BLaER1 treated with 17β-estradiol and CSF1 and Interleukin-3, amounts not matched to agents 10 nM and 100 nM (cell line): ENCODE data around the gene SUCLG2.

ENCODE experiments used
- H3K27ac ChIP-seq, 11 experiments: shearing (Covaris generic); formaldehyde crosslinking; 2 replicates each; pipeline ENCODE4 v1.8.1; 2022
- H3K27me3 ChIP-seq, 11 experiments: shearing (Covaris generic); formaldehyde crosslinking; 2 replicates each; pipeline ENCODE4 v1.8.1; 2022
- H3K36me3 ChIP-seq, 11 experiments: shearing (Covaris generic); formaldehyde crosslinking; 2 replicates each; pipeline ENCODE4 v1.8.1; 2022
- H3K4me1 ChIP-seq, 10 experiments: shearing (Covaris generic); formaldehyde crosslinking; 2 replicates each; pipeline ENCODE4 v1.8.1; 2022
- H3K4me2 ChIP-seq, 11 experiments: shearing (Covaris generic); formaldehyde crosslinking; 2 replicates each; pipeline ENCODE4 v1.8.1; 2022
- H3K4me3 ChIP-seq, 10 experiments: shearing (Covaris generic); formaldehyde crosslinking; 2 replicates each; pipeline ENCODE4 v1.8.1; 2022
- H3K9ac ChIP-seq, 11 experiments: shearing (Covaris generic); formaldehyde crosslinking; 2 replicates each; pipeline ENCODE4 v1.8.1; 2022
- H3K9me3 ChIP-seq, 11 experiments: shearing (Covaris generic); formaldehyde crosslinking; replicated peaks in 1 of 11; 2 replicates each; pipeline ENCODE4 v1.8.1; 2022
- H4K20me1 ChIP-seq, 11 experiments: shearing (Covaris generic); formaldehyde crosslinking; 2 replicates each; pipeline ENCODE4 v1.8.1; 2022
- Cebpa-rat ChIP-seq, 11 experiments: shearing (Covaris generic); IDR thresholded peaks; 2 replicates each; pipeline ENCODE4 v1.8.1; 2022

Gene SUCLG2

GRCh38 chr3:67468511-67468910 lies 185.9 kb downstream of the SUCLG2 start:
- Histone ChIP-seq H3K9me3 (no peaks in the 10 kb centered on the region), H3K27ac (no peak overlapping the region), H3K36me3 (peaks cover 0 to 25% (median 0%) of the 10 kb centered on the region in 11 experiments; a peak in 3 of 22 replicates), H3K4me1 (no peaks in the 10 kb centered on the region), H3K27me3 (no peaks in the 10 kb centered on the region), H3K4me2 (no peak overlapping the region), H3K9ac (no peak overlapping the region), H4K20me1 (no peaks in the 10 kb centered on the region), H3K4me3 (no peak overlapping the region)
- no peak for TF ChIP-seq Cebpa-rat (IDR thresholded peaks at IDR 0.05)

GRCh38 chr3:67463656-67464055 lies 190.8 kb downstream of the SUCLG2 start:
- no peaks in the 10 kb centered on the region for H4K20me1 ChIP-seq
- H3K4me3 ChIP-seq: no peak overlapping the region
- H3K36me3 ChIP-seq: peaks cover 0 to 24% (median 0%) of the 10 kb centered on the region in 11 experiments; a peak in 4 of 22 replicates
- H3K27me3 ChIP-seq: no peaks in the 10 kb centered on the region
- TF ChIP-seq Cebpa-rat (IDR thresholded peaks at IDR 0.05): no peak
- no peak overlapping the region for H3K9ac ChIP-seq
- no peak overlapping the region for H3K27ac ChIP-seq
- H3K9me3 ChIP-seq: no peaks in the 10 kb centered on the region
- no peak overlapping the region for H3K4me2 ChIP-seq
- no peaks in the 10 kb centered on the region for H3K4me1 ChIP-seq

GRCh38 chr3:67462187-67462586 lies 192.2 kb downstream of the SUCLG2 start:
- no peaks in the 10 kb centered on the region for H4K20me1 ChIP-seq
- no peak overlapping the region for H3K4me3 ChIP-seq
- no peaks in the 10 kb centered on the region for H3K9me3 ChIP-seq
- no peak overlapping the region for H3K4me2 ChIP-seq
- TF ChIP-seq Cebpa-rat (IDR thresholded peaks at IDR 0.05): no peak
- H3K4me1 ChIP-seq: no peaks in the 10 kb centered on the region
- peaks cover 0 to 15% (median 0%) of the 10 kb centered on the region in 11 experiments; a peak in 2 of 22 replicates for H3K36me3 ChIP-seq
- H3K27ac ChIP-seq: no peak overlapping the region
- H3K9ac ChIP-seq: no peak overlapping the region
- no peaks in the 10 kb centered on the region for H3K27me3 ChIP-seq

- no peak overlapping the region for H3K4me3 ChIP-seq
- H4K20me1 ChIP-seq: no peaks in the 10 kb centered on the region
- no peak for TF ChIP-seq Cebpa-rat (IDR thresholded peaks at IDR 0.05)
- H3K9me3 ChIP-seq: no peaks in the 10 kb centered on the region
- no peaks in the 10 kb centered on the region for H3K27me3 ChIP-seq
- no peak overlapping the region for H3K9ac ChIP-seq
- H3K4me2 ChIP-seq: no peak overlapping the region
- H3K27ac ChIP-seq: no peak overlapping the region
- H3K36me3 ChIP-seq: peaks cover 0 to 15% (median 0%) of the 10 kb centered on the region in 11 experiments; a peak in 2 of 22 replicates
- no peaks in the 10 kb centered on the region for H3K4me1 ChIP-seq
Observed at GRCh38 chr3:67461667-67462142, 192.7 kb downstream of the SUCLG2 start.

- H3K4me2 ChIP-seq: no peak overlapping the region
- no peak overlapping the region for H3K27ac ChIP-seq
- TF ChIP-seq Cebpa-rat (IDR thresholded peaks at IDR 0.05): no peak
- H4K20me1 ChIP-seq: no peaks in the 10 kb centered on the region
- no peaks in the 10 kb centered on the region for H3K9me3 ChIP-seq
- no peak overlapping the region for H3K4me3 ChIP-seq
- H3K27me3 ChIP-seq: no peaks in the 10 kb centered on the region
- no peak overlapping the region for H3K9ac ChIP-seq
- H3K4me1 ChIP-seq: no peaks in the 10 kb centered on the region
- peaks cover 0 to 15% (median 0%) of the 10 kb centered on the region in 11 experiments; a peak in 2 of 22 replicates for H3K36me3 ChIP-seq
Observed at GRCh38 chr3:67460841-67461510, 193.4 kb downstream of the SUCLG2 start.

GRCh38 chr3:67459796-67460195 lies 194.6 kb downstream of the SUCLG2 start:
- Histone ChIP-seq H4K20me1 (no peaks in the 10 kb centered on the region), H3K4me3 (no peak overlapping the region), H3K4me1 (no peaks in the 10 kb centered on the region), H3K36me3 (peaks cover 0 to 9% (median 0%) of the 10 kb centered on the region in 11 experiments; a peak in 2 of 22 replicates), H3K9me3 (no peaks in the 10 kb centered on the region), H3K27ac (no peak overlapping the region), H3K9ac (no peak overlapping the region), H3K27me3 (no peaks in the 10 kb centered on the region), H3K4me2 (no peak overlapping the region)
- no peak for TF ChIP-seq Cebpa-rat (IDR thresholded peaks at IDR 0.05)

- no peak overlapping the region for H3K9ac ChIP-seq
- H3K27ac ChIP-seq: no peak overlapping the region
- no peaks in the 10 kb centered on the region for H3K9me3 ChIP-seq
- H3K4me2 ChIP-seq: no peak overlapping the region
- H3K27me3 ChIP-seq: no peaks in the 10 kb centered on the region
- H3K36me3 ChIP-seq: peaks cover 0 to 9% (median 0%) of the 10 kb centered on the region in 11 experiments; a peak in 2 of 22 replicates
- no peaks in the 10 kb centered on the region for H4K20me1 ChIP-seq
- no peaks in the 10 kb centered on the region for H3K4me1 ChIP-seq
- H3K4me3 ChIP-seq: no peak overlapping the region
- no peak for TF ChIP-seq Cebpa-rat (IDR thresholded peaks at IDR 0.05)
Observed at GRCh38 chr3:67458896-67459530, 195.4 kb downstream of the SUCLG2 start.

- no peak overlapping the region for H3K9ac ChIP-seq
- no peaks in the 10 kb centered on the region for H3K9me3 ChIP-seq
- no peaks in the 10 kb centered on the region for H3K27me3 ChIP-seq
- no peaks in the 10 kb centered on the region for H3K4me1 ChIP-seq
- no peak overlapping the region for H3K27ac ChIP-seq
- no peak overlapping the region for H3K4me2 ChIP-seq
- no peak for TF ChIP-seq Cebpa-rat (IDR thresholded peaks at IDR 0.05)
- H3K36me3 ChIP-seq: peaks cover 0 to 9% (median 0%) of the 10 kb centered on the region in 11 experiments; a peak in 2 of 22 replicates
- H3K4me3 ChIP-seq: no peak overlapping the region
- H4K20me1 ChIP-seq: no peaks in the 10 kb centered on the region
Observed at GRCh38 chr3:67458408-67458807, 196.0 kb downstream of the SUCLG2 start.

- H3K27ac ChIP-seq: no peak overlapping the region
- H4K20me1 ChIP-seq: peaks cover 0 to 4% (median 0%) of the 10 kb centered on the region in 11 experiments; a peak in 1 of 22 replicates
- H3K9me3 ChIP-seq: no peaks in the 10 kb centered on the region
- H3K36me3 ChIP-seq: no peaks in the 10 kb centered on the region
- no peak overlapping the region for H3K4me3 ChIP-seq
- no peaks in the 10 kb centered on the region for H3K27me3 ChIP-seq
- no peaks in the 10 kb centered on the region for H3K4me1 ChIP-seq
- no peak for TF ChIP-seq Cebpa-rat (IDR thresholded peaks at IDR 0.05)
- no peak overlapping the region for H3K4me2 ChIP-seq
- no peak overlapping the region for H3K9ac ChIP-seq
Observed at GRCh38 chr3:67453628-67454027, 200.8 kb downstream of the SUCLG2 start.
